Stimulated activated CD4-positive, alpha-beta T cell treated with anti-CD3 and anti-CD28 coated beads, Interleukin-1b, Interleukin-23, amount 100 ng/mL, for 1 hour (primary cell): Measurements from ENCODE around the gene EMC6.
A peak's percentile ranks its signal among the peaks of the same experiment; 100 is the strongest.
"Not testable (repeated sequence)": the region's sequence is repeated elsewhere in the genome, so short reads cannot be mapped to it uniquely, and the experiment has no call there.

Experiments used
- DNase-seq, 2 donors: peaks; one replicate each; pipeline ENCODE4 v3.0.0-alpha.2; 2020; ENCODE audit warnings: low read depth in 2 of 2

Gene EMC6

GRCh38 chr17:3681057-3681456 lies 12.4 kb downstream of the EMC6 start:
- no peak for DNase-seq

- DNase-seq: no peak
These were observed 13.0 kb downstream of the EMC6 start for GRCh38 chr17:3681565-3681964.

GRCh38 chr17:3682033-3682432 lies 13.4 kb downstream of the EMC6 start:
- DNase-seq: no peak

- peak in 1 of 2 donors; percentile 30 for DNase-seq
These were observed 14.5 kb downstream of the EMC6 start for GRCh38 chr17:3683054-3683511.

- DNase-seq: no peak
These were observed 16.6 kb downstream of the EMC6 start for GRCh38 chr17:3685174-3685573.

- no peak for DNase-seq
These were observed 19.5 kb downstream of the EMC6 start for GRCh38 chr17:3688027-3688553.

- no peak for DNase-seq
These were observed 20.2 kb downstream of the EMC6 start for GRCh38 chr17:3688852-3689261.

- DNase-seq: no peak
These were observed 20.9 kb downstream of the EMC6 start for GRCh38 chr17:3689262-3690093.

GRCh38 chr17:3690094-3690715 lies 21.6 kb downstream of the EMC6 start:
- no peak for DNase-seq

- DNase-seq: no peak
These were observed 23.0 kb downstream of the EMC6 start for GRCh38 chr17:3691617-3692067.

- no peak for DNase-seq
These were observed 23.7 kb downstream of the EMC6 start for GRCh38 chr17:3692346-3692745.

GRCh38 chr17:3693141-3693540 lies 24.5 kb downstream of the EMC6 start:
- no peak for DNase-seq

- DNase-seq: no peak
These were observed 25.2 kb downstream of the EMC6 start for GRCh38 chr17:3693829-3694231.

- DNase-seq: no peak
These were observed 26.6 kb downstream of the EMC6 start for GRCh38 chr17:3695129-3695722.

GRCh38 chr17:3695723-3696411 lies 27.3 kb downstream of the EMC6 start, which contains the start of gene P2RX5:
P2RX5 (minus strand) TSS chr17:3696155; CDS start chr17:3696005, 150 bp downstream.
- no peak for DNase-seq

- no peak for DNase-seq
These were observed 28.5 kb downstream of the EMC6 start for GRCh38 chr17:3697103-3697476.

GRCh38 chr17:3698139-3698538 lies 29.5 kb downstream of the EMC6 start:
- DNase-seq: no peak

GRCh38 chr17:3699951-3700350 lies 31.3 kb downstream of the EMC6 start:
- no peak for DNase-seq

- not testable (repeated sequence) for DNase-seq
These were observed 33.5 kb downstream of the EMC6 start for GRCh38 chr17:3702041-3702539.

- DNase-seq: no peak
These were observed 36.5 kb downstream of the EMC6 start for GRCh38 chr17:3704931-3705717.

- DNase-seq: not testable (repeated sequence)
These were observed 37.0 kb downstream of the EMC6 start for GRCh38 chr17:3705718-3705984.
